Activated T-cell treated with anti-CD3 and anti-CD28 coated beads, Interleukin-2, amount 50 U/mL, for 48 hours (primary cell): ENCODE data around the gene CNKSR1.
A peak's percentile ranks its signal among the peaks of the same experiment; 100 is the strongest.

Experiments used
- DNase-seq, 2 experiments: peaks; one replicate each; pipeline ENCODE4 v3.0.0-alpha.2; 2020

The CNKSR1 gene

DNA sequence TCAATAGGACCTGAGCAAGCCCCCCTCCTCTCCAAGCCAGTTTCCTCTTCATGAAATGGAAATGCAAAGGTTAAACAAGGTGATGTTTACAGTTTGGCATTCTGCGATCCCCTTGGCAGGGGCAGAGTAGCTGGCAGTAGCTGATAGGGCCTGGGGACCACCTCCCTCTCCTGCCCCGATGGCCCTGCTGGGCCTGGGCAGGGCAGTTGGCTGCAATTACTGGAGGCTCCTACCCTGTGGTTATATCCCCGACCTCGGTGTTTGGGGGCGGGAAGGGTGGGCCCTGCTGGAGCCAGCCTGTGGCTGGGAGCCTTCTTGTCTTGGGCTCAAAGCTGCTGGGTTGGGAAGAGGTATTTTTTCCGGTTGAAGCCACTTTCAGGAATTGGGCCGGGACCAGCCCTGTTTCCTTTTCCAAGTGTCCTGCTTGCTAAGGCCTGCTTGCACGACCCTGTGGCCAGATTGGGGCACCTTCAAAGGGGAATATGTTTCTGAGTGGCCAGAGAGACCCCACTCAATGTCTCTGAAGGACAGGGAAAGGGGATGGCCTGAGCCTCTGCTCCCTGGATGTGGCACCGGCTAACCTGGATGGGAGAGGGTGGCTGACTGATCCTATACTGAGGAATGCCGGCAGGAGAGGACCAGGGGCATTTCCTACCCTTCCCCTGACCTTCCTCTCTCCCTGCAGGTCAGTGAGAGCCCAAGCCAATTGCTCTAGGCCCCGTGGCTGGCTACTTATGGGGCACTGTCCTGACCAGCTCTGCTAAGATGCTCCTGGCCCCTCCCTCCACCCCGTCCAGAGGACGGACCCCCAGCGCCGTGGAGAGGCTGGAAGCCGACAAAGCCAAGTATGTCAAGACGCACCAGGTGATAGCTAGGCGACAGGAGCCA, 16.5 kb upstream of the CNKSR1 start:
- no peak for DNase-seq

DNA sequence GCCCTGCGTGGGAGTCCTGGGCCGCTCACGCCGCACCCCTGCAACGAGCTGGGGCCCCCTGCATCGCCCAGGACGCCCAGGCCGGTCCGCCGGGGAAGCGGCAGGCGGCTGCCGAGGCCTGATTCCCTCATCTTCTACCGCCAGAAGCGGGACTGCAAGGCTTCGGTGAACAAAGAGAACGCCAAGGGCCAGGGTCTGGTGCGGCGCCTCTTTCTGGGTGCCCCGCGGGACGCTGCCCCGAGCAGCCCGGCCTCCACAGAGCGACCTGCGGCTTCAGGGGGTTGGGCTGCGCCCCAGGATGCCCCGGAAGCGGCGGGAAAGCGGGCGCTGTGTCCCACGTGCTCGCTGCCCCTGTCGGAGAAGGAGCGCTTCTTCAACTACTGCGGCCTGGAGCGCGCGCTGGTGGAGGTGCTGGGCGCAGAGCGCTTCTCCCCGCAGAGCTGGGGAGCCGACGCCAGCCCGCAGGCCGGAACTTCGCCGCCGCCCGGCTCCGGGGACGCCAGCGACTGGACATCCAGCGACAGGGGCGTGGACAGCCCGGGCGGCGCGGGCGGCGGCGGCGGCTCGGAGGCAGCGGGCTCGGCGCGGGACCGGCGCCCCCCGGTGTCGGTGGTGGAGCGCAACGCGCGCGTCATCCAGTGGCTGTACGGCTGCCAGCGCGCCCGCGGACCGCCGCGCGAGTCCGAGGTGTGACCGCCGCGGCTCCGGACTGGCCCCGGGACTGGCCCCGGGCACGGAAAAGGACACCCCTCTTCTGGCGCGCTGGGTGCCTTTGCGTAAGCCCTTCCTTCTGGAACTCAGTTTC, 15.7 kb upstream of the CNKSR1 start:
- peak; percentile 68 to 73 for DNase-seq

DNA sequence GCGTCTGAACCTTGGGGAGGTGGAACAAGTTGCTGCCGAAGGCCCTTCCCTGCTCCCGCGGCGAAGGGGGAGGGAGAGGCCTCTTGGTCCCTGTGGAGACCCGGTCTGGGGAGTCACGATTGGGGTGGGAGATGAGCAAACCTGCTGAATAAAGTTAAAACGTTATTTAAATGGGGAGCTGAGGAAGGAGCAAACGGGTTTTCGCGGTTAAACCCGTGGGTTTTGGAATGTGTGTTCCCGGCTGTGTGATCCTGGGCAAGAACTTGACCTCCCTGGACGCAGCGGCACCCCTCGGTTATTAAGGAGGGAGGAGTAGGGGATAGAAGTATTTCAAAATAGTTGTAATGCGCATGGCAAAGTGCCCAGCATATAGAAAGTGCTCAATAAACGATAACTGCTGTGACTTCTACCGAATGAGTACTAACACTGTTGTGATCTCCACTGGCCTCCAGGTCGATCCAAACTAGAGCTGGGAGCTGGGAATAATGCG, 15.0 kb upstream of the CNKSR1 start:
- peak in 1 of 2 experiments; percentile 42 for DNase-seq

DNA sequence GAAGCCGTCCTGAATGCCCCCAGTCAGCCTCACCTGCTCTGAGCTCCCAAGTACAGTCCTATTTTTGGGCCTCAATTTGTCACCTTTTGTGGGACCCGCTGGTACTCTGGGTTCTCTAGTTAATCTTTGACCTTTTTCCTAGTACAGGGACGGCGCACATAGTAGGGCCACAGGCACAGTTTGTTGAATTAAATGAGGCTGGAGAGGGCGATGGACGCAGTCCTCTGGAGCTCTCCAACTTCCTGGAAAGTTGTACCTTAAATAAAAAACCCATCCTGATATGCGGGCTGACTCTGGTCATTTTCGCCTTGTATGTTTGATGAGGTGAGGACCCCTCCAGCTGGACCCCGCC, 13.6 kb upstream of the CNKSR1 start:
- DNase-seq: no peak

DNA sequence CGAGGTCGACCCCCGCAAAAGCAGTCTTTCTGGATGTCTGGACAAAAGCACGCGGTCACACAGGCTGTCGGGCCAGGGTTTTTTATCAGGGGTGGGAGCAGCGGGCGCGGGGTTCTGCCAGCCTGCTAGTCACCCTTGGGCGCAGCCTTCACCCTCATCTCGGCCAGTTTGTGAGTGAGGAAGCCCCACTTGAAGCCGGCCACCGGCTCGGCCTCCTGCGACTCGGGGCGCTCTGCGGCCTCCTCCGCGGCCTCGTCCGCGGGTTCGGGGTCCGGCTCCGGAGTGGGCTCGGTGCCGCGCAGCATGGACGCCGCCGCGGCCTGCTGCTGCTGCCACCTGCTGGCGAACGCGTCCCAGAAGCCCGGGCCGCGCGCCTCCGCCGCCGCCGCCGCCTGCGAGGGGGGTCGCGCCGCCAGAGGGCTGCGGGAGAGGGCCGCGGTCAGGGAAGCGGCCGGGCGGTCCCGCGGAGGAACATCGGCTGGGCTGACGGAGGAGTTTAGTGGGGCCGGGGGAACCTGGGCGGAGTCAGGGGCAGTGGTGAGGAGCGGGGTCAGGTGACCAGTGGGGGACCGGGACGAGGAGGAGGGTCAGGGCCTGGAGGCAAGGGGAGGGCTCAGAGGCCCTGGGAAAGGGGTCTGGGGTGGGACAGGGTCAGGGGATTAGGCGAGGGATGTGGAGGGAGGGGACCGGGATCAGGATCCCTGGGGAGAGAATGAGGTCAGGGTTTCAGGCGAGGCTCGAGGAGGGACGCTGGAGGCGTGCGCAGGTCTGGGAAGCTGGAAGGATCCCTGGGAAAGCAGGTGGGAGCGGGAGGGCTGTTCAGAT, 13.0 kb upstream of the CNKSR1 start:
- DNase-seq: peak; percentile 74 to 78

DNA sequence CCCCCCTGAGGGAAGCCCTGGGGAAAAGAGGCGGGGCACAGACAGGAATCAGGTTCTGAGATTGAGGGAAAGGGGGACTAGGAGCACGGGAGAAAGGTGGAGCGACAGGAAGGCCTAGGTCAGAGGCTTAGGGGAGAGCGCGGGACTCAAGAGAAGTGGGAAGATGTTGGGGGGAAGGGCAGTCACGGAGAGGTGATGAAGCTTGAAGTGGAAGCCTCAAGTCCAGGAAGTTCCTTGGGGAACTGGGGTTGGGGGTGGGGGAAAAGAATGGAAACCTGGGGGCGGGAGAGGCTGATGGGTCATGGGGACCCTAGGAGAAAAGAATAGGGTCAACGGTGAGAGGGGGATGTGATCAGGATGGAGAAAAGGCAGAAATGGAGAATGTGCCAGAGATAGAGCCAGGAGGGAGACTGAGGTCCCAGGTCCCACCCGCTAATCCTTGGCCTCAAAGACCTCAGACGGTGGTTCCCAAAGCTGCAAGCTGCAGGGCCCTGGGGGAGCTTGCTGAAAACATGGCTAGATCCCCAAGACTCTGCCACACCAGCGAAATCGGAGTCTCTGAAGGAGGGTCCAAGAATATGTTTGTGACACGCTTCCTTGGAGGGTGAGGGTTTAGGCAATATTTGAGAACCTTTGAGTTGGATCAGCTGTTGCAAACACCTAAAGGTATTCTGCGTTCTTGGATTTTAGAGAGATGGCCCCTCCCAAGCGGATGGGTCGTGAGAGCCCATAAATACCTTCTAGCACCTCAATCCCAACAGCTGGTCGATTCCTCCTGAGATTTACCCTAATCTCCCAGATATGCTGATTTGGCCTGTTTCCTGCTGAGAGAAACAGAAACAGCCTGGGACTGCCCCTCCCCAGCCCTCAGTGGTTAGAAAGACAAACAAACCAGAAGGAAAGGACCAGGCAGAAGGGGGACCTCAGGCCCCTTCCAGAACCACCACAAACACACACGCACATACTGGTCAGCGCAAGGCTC, 12.1 kb upstream of the CNKSR1 start:
- no peak for DNase-seq

- DNase-seq: no peak
Observed at GRCh38 chr1:26166719-26167281, 10.5 kb upstream of the CNKSR1 start.

DNA sequence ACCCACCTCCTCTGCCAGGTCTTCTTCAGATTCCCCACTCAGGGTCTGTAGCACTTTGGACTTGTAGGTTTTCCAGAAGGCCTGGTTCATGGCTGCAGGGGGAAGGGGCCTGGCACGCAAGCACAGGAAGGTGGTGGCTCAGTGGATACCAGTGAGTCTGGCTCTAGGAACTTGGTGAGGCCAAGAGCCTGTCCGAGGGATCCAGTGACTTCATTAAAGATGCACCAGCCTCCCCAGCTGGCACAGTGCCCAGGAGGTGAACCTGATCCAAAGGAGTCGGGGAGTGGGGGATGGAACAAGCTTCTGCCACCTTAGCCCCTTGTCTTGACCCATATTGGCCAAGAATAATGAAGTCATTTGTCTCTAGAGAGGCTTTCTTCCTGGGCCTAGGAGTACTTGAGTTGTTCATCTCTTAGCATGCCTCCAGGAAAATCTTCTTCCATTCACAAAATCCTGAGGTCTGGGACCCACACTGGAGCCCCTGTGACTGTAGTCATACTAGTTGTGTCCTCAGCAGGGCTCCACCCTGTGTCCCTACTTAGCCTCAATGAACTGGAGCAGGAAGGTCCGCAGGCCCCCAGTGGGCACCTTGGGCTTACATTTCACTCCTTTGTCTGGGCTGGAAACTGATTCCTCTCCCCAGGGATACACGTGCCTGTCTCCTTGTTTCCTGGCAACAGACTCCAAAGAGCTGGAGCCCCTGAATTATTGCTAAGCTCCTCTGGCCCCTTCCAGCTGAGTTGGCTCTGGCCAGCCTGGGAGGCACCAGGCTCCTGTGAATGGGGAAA, 8.7 kb upstream of the CNKSR1 start, which contains the start of gene C1orf232:
C1orf232 (minus strand) TSS at position 554 of the 788 bp plus-strand sequence; CDS start at position 90, 464 bp downstream.
- DNase-seq: no peak

DNA sequence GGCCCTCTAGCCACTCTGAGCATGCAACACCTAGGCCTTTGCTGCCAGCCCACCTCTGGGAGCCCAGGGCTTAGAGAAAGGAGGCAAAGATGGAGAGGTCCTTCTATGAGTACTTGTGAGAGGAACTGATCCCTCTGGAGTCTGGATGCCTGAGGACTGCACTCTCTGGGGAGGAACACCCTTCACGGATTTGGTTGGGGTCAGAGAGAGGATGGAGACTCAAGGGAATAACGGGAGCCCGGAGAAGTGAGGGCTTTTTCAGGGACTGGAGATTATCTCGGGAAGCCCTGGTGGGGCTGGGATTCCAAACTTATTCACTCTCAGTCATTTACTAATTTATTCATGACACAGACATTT, 8.1 kb upstream of the CNKSR1 start:
- DNase-seq: no peak

DNA sequence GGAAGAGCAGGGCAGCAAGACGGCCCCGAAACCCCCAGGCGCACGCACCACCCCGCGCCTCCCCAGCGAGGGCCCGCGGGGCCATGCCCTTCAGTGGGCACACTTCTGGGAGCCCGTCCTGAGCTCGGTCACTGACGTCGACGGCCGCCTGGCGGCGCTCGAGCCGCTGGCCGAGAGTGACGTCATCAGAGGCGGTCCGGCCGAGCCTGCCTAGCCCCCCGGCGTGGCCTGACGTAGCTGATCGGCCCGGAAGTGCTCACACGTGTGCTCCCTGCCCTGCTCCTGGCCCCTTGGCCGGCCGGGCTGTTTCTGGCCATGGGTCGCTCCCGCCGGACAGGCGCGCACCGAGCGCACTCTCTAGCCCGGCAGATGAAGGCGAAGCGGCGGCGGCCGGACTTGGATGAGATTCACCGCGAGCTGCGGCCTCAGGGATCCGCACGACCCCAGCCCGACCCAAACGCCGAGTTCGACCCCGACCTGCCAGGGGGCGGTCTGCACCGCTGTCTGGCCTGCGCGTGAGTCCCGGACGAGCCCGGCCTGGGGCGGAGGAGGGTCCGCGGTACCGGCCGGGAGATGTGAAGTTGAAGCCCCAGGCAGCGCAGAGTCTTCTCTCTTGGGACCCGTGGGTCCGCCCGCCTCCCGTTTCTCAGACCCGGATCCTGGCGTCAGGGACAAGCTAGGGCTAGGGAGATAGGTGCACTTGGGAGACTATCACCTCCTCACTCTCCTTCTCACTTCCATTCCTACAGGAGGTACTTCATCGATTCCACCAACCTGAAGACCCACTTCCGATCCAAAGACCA, 7.4 kb upstream of the CNKSR1 start, which contains the start of gene ZNF593:
ZNF593 (plus strand) TSS at position 240 of the 803 bp plus-strand sequence; CDS start at position 316, 76 bp downstream.
- peak; percentile 94 to 96 for DNase-seq

DNA sequence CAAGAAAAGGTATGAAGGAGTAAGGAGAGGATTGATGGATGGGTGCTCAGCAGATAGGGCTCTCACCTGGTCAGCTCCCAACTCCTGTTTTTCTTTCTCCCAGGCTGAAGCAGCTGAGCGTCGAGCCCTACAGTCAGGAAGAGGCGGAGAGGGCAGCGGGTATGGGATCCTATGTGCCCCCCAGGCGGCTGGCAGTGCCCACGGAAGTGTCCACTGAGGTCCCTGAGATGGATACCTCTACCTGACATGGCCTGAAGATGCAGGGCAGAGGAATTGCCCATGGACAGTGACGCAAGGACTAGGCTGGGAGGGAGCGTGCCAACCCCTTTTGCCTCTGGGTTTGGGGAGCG, 6.8 kb upstream of the CNKSR1 start:
- DNase-seq: no peak

DNA sequence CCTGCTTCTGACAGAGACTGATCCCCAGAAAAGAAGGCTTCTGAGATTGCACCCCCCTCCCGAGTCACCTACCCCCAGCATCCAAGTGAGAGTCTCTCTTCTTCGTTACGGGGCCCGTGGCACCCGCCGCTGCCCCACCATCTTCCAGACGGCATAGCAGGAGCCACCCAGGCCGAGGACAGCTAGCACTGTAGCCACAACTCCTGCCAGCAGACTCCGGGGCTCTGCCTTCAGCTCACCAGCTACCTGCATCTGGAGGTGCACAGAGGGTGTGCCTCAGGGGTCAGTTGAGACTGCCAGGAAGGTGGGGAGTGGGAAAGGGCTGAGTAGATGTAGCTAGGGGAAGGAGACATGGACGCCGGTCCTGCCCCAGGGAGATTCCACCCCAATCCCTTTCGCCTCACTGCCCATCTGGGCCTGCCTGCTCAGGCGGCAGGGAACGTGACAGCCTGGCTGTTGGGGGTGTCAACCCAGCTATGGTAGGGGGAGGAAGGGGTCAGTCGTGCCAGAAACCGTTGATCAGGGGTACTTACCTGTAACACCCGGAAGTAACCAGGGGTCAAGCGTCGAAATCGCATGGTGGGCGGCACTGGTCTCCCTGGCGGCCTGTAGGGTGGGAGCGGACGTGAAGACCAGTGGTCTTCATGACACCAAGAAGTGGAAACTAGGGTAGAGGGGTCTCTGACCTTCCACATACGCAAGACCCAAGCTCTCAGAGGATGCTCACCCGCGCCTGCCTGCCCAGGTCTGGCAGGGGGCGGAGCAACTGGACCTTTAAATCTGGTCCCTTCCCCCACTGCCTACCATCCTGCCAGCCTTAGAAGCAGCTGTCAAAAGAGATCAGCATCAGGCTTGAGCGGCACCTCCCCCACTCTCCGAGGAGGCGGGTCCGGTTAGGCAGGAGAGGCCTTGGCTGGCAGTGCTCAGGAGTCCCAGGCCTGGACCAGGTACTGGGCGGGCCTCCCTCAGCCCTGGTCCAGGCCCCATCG, 5.9 kb upstream of the CNKSR1 start, which contains the start of gene ZNF593OS:
ZNF593OS (minus strand) TSS at position 749 of the 989 bp plus-strand sequence; CDS start at position 578, 171 bp downstream.
- DNase-seq: no peak

DNA sequence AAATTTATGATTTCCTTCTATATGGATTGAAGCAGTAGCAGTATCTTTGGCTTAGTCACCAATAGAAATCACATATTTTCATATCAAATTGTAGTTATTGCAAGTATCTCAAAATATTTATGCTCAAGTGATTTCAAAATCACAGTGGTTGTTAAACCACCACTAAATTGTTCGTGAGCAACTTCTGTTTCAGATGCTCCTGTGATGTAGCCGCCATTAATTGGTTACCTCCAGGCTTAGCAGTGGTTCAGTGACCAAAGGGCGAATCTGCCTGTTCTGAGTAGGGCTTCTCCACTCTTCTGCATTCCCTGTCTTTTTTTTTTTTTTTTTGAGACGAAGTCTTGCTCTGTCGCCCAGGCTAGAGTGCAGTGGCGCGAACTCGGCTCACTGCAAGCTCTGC, 1.9 kb upstream of the CNKSR1 start:
- no peak for DNase-seq

GRCh38 chr1:26180010-26180506, 2.8 kb downstream of the CNKSR1 start:
- no peak for DNase-seq

DNA sequence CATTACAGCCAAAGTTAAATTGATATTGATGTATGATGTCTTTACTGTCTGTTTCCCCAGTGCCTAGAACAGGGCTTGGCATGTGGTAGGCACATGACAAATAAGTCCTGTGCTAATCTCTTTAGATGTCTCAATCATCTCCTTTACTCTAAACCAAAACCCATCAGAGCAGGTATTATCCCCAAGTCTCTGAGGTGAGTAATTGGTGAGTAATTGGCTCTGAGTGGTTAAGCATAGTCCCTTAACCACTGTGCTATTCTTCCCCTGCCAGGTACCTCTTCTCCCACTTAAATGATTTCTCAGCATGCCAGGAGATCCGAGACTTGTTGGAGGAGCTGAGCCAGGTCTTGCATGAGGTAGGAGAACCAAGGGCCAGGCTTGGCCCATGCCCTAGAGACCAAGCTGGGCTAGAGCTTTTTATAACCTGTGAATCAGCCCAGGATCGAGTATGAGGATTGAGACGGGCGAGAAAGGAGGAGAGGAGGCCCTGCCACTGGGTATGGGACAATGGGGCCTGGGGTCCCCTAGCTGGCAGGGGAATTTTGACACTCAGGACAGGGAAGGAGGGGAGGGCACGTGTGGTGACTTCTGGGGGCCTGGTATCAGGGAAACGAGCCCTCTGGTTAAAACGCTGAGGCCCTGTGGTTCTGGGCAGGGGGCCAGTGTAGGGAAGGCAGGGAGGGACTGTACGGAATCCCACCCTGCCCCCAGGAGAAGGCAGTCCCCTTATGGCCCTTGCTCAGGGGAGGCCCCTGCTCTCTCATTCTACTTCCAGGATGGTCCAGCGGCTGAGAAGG, 4.5 kb downstream of the CNKSR1 start:
- DNase-seq: no peak

- no peak for DNase-seq
Observed at GRCh38 chr1:26182383-26182696, 5.0 kb downstream of the CNKSR1 start.

GRCh38 chr1:26184086-26184485, 6.8 kb downstream of the CNKSR1 start:
- DNase-seq: no peak
